Ovary (tissue), 3 donors: ENCODE data around the gene TSSK6.

Experiments
- POLR2A ChIP-seq: fragments of 450-650 bp; IDR thresholded peaks from one replicate; pipeline ENCODE4 v1.6.1; 2017; ENCODE audit warnings: antibody characterized with exemption, mild to moderate bottlenecking, moderate library complexity
- TF ChIP-seq, protein P1 (sequence below), 3 donors: fragments of 450-650 bp in 2 of 3; fragments of 200-600 bp in 1 of 3; IDR thresholded peaks; one replicate each; pipeline versions ENCODE4 v1.5.1 to v1.8.0; 2016 to 2022; ENCODE audit warnings: antibody characterized with exemption in 3 of 3, mild to moderate bottlenecking in 1 of 3
- donor health status: DM: no; HTN: no; CAD: no.

DNA sequence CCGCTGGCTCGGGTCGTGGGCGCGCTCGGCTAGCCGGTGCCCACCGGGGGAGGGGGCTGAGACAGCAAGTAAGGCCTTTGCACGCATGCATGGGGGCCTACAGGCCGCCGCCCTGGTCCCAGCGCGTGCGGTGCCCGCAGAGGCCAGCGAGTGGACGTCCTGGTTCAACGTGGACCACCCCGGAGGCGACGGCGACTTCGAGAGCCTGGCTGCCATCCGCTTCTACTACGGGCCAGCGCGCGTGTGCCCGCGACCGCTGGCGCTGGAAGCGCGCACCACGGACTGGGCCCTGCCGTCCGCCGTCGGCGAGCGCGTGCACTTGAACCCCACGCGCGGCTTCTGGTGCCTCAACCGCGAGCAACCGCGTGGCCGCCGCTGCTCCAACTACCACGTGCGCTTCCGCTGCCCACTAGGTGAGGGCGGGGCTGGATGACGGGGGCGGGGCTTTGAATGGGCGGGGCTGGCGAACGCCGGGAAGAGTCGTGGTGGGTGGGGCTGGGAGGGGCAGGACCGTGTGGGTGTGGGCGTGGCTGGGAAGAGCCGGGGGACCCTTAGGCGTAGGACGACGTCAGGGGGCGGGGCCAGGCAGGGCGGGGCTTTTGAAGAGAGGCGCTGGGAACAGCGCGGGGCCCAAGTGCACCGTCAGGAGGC lies 24.8 kb upstream of the TSSK6 start:
- TF ChIP-seq, protein P1, sequence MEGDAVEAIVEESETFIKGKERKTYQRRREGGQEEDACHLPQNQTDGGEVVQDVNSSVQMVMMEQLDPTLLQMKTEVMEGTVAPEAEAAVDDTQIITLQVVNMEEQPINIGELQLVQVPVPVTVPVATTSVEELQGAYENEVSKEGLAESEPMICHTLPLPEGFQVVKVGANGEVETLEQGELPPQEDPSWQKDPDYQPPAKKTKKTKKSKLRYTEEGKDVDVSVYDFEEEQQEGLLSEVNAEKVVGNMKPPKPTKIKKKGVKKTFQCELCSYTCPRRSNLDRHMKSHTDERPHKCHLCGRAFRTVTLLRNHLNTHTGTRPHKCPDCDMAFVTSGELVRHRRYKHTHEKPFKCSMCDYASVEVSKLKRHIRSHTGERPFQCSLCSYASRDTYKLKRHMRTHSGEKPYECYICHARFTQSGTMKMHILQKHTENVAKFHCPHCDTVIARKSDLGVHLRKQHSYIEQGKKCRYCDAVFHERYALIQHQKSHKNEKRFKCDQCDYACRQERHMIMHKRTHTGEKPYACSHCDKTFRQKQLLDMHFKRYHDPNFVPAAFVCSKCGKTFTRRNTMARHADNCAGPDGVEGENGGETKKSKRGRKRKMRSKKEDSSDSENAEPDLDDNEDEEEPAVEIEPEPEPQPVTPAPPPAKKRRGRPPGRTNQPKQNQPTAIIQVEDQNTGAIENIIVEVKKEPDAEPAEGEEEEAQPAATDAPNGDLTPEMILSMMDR (IDR thresholded peaks at IDR 0.05) = no peak
- TF ChIP-seq POLR2A = no peak
